Epithelial cell of esophagus (primary cell): ENCODE data around the gene EZH2.

Source experiments
- DNase-seq: peaks from one replicate; pipeline ENCODE4 v3.0.0; 2010; ENCODE audit warnings: low read depth
- H3K4me3 ChIP-seq: 2 replicates; pipeline ENCODE4 v1.5.1; 2011; ENCODE audit warnings: mild to moderate bottlenecking, low read length, control low read depth
- CTCF ChIP-seq: IDR thresholded peaks from 2 replicates; pipeline ENCODE4 v1.5.1; 2011; ENCODE audit warnings: low read depth, mild to moderate bottlenecking, low read length, control low read depth, inconsistent platforms; ENCODE audit not compliant: insufficient read depth; ENCODE audit errors: missing control alignments

The EZH2 gene

GRCh38 chr7:148921806-148922205 lies 37.7 kb upstream of the EZH2 start:
- no peak for DNase-seq
- H3K4me3 ChIP-seq, result no peak overlapping the region
- TF ChIP-seq CTCF, result no peak

GRCh38 chr7:148921189-148921588 lies 37.1 kb upstream of the EZH2 start:
- TF ChIP-seq CTCF, result no peak
- no peak for DNase-seq
- no peak overlapping the region for H3K4me3 ChIP-seq

GRCh38 chr7:148919859-148920258 lies 35.8 kb upstream of the EZH2 start:
- DNase-seq, result no peak
- H3K4me3 ChIP-seq, result no peak overlapping the region
- no peak for TF ChIP-seq CTCF

- DNase-seq, result no peak
- no peak overlapping the region for H3K4me3 ChIP-seq
- TF ChIP-seq CTCF, result no peak
Measured at GRCh38 chr7:148918058-148918596, 34.0 kb upstream of the EZH2 start.

- TF ChIP-seq CTCF, result no peak
- no peak for DNase-seq
- no peak overlapping the region for H3K4me3 ChIP-seq
Measured at GRCh38 chr7:148916186-148916585, 32.1 kb upstream of the EZH2 start.

GRCh38 chr7:148915211-148915610 lies 31.1 kb upstream of the EZH2 start:
- no peak for DNase-seq
- H3K4me3 ChIP-seq, result no peak overlapping the region
- no peak for TF ChIP-seq CTCF

GRCh38 chr7:148914208-148914777 lies 30.2 kb upstream of the EZH2 start:
- peak; percentile 81 for DNase-seq

More at GRCh38 chr7:148914208-148914777, 30.2 kb upstream of the EZH2 start:
- H3K4me3 ChIP-seq, result no peak overlapping the region
- TF ChIP-seq CTCF, result no peak
